HFF-Myc (cell line): ENCODE results near the gene PEAR1.

Experiments used
- DNase-seq: peaks from one replicate; pipeline ENCODE4 v3.0.0-alpha.2; 2011; ENCODE audit warnings: low read depth; ENCODE audit errors: extremely low read depth
- H3K4me3 ChIP-seq: replicated peaks from 2 replicates; pipeline ENCODE4 v1.5.1; 2011; ENCODE audit warnings: low read depth, mild to moderate bottlenecking, control low read depth, low read length
- CTCF ChIP-seq: IDR thresholded peaks from 2 replicates; pipeline ENCODE4 v1.5.1; 2012; ENCODE audit warnings: mild to moderate bottlenecking, low read depth, low read length, control low read depth; ENCODE audit errors: missing control alignments

PEAR1 gene

GRCh38 chr1:156959414-156959813 lies 65.9 kb downstream of the PEAR1 start:
- DNase-seq = peak; percentile 24
- no peak overlapping the region for H3K4me3 ChIP-seq
- TF ChIP-seq CTCF = no peak

- TF ChIP-seq CTCF = no peak
- no peak overlapping the region for H3K4me3 ChIP-seq
- DNase-seq = no peak
Measured at GRCh38 chr1:156959925-156960324, 66.4 kb downstream of the PEAR1 start.

GRCh38 chr1:156961709-156962108 lies 68.2 kb downstream of the PEAR1 start:
- peak; percentile 42 for TF ChIP-seq CTCF
- no peak for DNase-seq
- no peak overlapping the region for H3K4me3 ChIP-seq

GRCh38 chr1:156963621-156964020 lies 70.1 kb downstream of the PEAR1 start:
- TF ChIP-seq CTCF = no peak
- no peak for DNase-seq
- no peak overlapping the region for H3K4me3 ChIP-seq

- no peak for DNase-seq
- no peak for TF ChIP-seq CTCF
- H3K4me3 ChIP-seq = no peak overlapping the region
Measured at GRCh38 chr1:156964441-156964840, 70.9 kb downstream of the PEAR1 start.
